T-helper 22 cell (primary cell): ENCODE data around the gene ITCH.
"Not testable (repeated sequence)": the region's sequence is repeated elsewhere in the genome, so short reads cannot be mapped to it uniquely, and the experiment has no call there.

Experiments used
- DNase-seq: peaks from one replicate; pipeline ENCODE4 v3.0.0-alpha.2; 2020; ENCODE audit warnings: low read depth

ITCH gene

DNA sequence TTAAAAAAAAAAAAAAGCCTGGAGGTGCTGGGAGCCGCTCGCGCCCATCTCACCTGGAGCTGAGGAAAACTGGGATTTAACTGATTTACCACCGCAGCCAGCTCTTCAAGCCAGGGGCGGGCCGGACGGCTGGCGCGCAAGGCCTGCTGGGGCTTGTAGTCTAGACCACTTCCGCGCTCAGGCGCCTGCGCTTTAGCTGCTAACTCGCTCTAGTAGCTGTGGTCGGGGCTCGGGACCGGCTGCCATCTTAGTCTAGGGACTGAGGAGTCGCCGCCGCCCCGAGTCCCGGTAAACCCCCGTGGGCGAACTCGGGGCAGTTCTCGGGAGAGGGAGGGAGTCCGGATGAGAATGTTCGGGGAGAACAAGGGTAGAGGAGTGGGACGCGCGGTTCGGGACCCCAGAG, at the start of gene ITCH:
TSS of gene ITCH (plus strand) at position 212 of the 403 bp plus-strand sequence. CDS start 30,539 bp downstream, outside the sequence.
- peak; percentile 84 for DNase-seq

DNA sequence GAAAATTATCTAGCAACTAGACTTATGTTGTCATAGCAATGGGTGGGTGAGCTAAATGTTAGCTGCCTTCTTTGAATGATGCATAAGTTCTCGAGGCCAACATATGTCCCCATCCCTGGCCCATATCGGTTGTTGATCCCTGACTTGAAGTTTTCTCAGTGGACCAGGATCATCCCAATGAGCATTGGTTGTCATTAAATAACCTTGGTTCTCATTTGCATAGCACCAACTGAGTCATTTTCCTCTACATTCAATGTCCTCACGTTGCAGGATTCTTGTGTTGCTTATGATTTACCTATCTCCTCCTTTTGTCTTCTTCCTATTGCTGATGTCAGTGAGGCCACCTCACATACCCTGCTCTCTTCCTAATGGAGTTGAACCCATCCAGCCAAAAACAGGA, 47.8 kb upstream of the ITCH start:
- DNase-seq, result no peak

DNA sequence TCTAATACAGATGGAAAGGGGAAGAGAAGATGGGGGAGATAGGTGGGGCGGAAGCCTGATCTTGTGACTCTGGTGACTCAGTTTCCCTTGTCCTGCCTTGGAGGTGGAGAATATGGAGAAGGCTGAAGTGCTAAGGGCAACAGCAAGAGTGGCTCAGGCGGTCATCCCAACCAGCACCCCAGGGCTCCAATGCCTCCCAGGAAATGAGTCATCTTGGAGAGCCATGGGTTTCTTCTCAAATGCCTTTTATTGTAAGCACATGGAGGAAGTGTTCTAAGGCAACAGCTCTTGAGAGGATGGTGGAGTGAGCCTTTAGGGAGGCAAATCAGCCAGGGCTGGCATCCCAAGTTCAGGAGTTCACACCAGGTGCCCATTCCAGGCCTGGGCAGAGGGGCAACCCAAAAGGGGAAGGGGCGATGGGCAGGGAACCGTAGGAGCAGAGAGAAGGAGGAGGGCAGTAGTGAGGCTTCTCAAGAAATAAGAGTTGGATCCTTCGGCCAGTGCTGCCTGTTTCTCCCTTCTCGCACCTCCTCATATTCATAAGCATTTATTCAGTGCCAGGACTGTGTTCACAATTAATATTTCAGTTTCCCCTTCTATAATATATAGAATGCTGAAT, 46.8 kb upstream of the ITCH start:
- no peak for DNase-seq

DNA sequence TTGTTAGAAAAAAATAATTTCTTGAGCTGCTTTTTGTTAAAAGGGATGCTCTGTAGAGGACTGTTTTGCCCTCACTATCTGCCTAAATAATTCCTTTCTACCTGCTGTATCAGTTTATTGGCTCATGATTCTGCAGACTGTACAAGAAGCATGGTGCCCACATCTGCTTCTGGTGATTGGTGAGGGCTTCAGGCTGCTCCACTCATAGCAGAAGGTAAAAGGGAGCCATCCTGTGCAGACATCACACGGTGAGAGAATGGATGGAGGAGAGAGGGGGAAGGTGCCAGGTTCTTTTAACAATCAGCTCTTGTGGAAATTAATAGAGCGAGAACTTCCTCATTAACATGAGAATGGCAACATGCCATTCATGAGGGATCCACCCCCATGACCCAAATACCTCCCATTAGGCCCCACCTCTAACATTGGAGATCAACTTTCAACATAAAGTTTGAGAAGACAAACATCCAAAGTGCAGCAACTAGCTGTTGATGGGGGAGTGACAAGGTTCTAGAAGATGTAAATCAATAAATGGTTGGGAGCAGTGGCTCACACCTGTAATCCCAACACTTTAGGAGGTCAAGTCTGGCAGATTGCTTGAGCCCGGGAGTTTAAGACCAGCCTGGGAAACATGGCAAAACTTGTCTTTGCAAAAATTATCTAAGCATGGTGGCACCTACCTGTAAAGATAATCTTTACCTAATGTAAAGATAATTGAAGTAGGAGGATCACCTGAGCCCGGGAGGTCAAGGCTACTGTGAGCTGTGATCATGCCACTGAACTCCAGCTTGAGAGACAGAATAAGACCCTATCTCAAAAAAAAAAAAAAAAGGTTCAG, 44.2 kb upstream of the ITCH start:
- no peak for DNase-seq

DNA sequence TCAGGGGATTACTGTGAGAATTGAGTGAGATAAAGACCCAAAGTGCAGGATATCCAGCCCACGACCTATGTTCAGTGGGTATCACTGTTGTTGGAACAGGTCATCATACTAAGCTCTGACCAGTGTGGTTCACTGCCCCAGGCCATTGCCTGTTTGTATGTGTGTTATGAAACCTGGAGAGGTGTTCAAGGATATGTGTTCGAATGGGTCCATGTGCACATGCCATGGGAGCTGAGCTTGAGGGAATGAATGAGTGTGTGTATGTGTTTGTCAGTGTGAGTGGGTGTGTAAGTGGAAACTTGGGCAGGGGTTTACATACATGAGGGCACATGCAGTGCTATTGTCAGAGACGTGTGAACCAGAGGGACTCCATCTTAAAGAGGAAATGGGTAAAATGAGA, 42.2 kb upstream of the ITCH start:
- no peak for DNase-seq

DNA sequence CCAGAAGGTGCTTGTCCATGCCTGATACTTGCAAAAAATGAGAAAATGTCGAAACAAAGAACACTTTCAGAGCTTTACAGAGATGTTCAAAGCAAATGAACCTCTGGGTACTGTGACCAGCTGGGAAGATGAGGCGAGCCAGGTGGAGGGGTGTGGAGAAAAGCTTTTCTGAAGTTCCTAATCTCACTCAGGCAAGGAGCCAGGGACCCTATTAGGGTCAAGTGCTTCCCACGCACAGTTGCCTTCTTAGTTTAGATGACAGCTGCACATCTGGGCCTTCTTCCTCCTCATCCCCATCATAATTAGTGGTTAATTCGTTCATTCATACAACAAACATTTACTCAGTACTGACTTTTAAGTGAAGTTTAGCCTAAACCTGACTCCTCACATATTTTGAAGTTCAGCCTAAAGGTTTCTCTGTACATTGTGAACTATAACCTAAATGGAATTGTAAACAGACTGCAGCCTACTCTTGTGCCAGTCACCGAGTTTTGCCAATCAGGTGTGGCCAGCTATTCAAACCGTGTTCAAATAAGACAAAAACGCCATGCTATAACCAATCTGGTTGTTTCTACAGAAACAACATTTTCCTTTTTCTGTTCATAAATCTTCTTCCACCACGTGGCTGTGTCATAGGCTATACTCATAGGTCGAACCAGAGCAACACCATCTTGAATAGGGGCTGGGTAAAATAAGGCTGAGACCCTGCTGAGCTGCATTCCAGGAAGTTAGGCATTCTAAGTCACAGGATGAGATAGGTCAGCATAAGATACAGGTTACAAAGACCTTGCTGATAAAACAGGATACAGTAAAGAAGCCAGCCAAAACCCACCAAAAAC, 40.6 kb upstream of the ITCH start:
- DNase-seq, result no peak

DNA sequence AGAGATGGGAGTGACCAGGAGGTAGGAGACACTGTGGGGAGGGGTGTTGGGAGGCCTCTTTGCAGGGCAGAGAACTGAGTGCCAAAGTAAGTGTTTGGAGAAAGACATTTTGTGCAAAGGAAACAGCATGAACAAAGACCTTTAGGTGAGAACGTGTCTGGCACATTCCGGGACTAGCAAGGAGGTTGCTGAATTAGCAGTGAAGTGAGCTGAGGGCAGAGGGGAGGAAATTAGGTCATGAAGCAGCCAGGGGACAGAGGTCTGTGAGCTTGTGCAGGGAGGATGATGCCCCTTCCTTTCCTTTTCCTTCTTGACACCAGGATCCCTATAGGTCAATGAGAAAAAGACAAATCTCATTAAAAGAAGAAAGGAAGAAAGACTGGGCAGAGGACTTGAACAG, 38.5 kb upstream of the ITCH start:
- no peak for DNase-seq

DNA sequence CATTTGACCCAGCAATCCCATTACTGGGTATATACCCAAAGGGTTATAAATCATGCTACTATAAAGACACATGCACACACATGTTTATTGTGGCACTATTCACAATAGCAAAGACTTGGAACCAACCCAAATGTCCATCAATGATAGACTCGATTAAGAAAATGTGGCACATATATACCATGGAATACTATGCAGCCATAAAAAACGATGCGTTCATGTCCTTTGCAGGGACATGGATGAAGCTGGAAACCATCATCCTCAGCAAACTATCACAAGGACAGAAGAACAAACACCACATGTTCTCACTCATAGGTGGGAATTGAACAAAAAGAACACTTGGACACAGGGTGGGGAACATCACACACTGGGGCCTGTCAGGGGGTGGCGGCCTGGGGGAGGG, 34.9 kb upstream of the ITCH start:
- DNase-seq, result not testable (repeated sequence)

DNA sequence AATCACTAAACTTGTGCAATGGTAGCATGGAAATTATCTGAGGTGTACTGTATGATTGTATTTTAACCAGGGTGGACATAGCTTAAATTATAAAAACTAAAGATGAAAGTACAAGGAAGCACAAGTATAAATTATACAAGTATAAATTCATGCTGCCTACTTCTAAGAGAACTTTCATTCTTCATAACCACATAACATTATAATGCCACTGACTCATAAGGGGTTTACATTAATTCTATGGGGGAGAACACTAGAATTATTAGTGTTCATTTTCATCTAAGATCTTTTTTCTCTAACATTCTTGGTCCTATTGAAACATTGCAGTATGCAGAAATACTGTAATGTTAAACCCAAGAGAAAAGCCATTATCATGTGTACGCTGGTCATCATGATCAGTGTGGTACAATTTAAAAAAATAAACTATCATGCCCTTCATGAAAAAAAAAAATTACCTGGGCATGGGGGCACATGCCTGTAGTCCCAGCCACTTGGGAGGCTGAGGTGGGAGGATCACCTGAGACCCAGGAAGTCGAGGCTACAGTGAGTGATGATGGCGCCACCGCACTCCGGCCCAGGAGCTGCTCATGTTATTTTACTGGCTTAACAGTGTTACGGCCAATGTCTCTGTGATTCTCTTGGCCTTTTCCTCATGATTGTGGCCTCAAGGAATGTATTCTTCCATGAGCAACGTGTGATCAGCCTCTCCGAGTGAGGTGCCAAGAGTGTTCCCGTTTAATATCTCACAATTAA, 34.0 kb upstream of the ITCH start:
- DNase-seq, result no peak

DNA sequence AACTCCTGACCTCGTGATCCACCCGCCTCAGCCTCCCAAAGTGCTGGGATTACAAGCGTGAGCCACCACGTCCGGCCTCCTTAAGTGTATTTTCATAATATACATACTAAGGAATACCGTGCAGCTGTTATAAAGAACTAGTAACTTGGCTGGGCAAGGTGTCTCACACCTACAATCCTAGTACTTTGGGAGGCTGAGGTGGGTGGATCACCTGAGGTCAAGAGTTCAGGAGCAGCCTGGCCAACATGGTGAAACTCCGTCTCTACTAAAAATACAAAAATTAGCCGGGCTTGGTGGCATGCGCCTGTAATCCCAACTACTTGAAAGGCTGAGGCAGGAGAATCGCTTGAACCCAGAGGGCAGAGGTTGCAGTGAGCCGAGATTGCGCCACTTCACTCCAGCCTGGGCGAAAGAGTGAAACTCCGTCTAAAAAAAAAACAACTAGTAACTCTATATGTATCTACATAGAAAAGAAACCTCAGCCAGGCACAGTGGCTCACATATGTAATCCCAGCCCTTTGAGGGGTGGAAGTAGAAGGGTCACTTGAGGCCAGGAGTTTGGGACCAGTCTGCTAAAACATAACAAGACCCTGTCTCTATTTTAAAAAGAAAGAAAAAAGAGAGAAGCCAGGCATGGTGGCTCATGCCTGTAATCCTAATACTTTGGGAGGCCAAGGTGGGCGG, 32.1 kb upstream of the ITCH start:
- DNase-seq, result not testable (repeated sequence)

DNA sequence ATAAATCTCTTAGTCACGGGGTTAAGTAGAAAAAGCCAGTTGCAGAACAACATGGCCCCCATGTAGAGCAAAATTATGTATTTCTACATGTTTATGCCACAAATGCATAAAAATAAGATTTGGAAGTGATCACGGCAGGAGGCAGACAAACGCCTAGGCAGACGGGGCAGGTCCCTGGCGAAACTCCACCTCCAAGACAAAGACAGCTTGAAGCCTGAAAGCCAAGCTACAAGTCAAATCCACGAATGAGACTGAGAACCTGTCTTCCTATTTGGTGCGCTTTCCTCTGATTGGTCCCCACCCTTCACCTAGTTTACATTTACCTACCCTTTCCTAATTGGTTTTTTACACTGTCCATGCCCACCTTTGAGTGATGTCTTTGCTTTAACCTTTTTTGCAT, 31.2 kb upstream of the ITCH start:
- DNase-seq, result no peak

DNA sequence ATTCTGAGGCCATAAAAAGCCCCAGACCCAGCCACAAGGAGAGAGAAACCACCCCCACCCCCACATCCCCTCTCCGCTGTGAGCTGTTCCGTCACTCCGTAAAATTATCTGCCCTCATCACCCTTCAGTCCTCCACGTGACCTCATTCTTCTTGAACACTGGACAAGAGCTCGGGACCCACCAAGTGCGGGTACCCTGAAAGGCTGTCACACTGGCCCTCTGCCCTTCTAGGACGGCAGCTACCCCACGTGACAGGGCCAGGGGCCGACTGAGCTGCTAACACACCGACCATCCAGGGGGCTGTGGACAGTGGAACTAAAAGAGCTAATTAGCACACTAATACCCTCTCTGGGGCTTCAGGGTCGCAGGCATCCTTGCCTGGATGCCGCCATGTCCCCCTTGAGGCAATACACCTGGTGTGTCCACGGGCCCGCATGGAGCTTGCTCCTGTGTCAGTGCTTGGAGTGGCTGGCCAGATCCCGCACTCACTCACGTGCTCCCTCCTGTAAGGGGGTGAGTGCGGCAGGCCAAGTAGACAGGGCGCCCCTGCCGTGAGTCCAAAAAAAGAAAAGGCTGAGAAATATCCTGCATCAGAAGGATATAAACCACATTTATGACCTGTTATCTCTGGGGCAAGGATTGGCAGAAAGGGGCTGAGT, 30.7 kb upstream of the ITCH start:
- no peak for DNase-seq

DNA sequence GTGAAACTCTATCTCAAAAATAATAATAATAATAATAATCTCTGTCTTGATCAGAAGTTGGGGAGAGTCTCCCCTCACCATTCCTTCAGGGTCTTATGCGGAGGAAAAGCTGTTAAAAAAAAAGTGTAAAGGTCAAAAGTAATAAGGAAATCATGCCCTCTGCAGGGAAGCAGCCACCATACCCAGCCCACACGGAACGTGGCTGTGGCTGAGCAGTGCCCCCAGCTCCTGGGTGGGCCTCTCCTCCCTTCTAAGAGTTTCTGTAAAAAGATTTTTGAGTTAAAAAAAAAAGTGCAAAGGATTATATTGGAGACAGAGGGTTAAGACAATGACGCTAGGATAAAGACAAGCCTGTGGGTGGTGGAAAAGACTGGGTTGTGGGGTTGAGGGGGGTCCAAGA, 29.3 kb upstream of the ITCH start:
- no peak for DNase-seq

DNA sequence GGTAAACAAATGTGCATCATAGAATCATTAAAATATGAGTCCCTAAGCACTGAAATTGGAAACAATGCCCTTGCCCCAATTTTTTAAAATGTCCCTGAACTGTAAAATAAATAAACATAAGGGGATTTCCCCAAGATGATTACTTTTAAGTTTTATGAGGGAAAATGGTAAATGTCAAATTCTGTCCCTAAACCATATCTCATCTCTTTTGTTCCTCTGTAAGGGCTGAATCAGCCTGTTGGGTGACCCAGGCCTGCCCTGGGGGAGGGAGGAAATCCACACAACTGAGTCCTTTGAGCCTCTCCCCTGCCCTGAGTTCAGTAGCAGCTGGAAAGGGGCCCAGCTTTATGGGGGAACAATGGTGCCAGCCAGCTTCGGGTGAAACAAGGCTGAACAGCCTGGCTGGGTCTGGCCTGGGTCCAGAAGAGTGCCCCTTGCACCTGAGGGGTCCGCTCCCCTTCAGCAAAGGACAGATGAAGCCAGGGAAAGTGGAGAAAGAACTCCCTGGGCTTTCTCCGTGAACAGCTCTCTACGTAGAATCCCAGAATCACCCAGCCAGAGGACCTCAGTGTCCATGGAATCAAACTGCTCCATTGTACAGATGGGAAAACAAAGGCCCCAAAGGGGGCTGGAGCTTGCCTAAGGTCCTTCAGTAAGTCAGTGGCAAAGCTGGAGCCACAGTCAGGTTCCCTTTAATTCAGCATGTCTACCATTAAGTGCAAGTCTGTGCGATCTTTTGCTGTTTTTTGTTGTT, 28.2 kb upstream of the ITCH start:
- no peak for DNase-seq

DNA sequence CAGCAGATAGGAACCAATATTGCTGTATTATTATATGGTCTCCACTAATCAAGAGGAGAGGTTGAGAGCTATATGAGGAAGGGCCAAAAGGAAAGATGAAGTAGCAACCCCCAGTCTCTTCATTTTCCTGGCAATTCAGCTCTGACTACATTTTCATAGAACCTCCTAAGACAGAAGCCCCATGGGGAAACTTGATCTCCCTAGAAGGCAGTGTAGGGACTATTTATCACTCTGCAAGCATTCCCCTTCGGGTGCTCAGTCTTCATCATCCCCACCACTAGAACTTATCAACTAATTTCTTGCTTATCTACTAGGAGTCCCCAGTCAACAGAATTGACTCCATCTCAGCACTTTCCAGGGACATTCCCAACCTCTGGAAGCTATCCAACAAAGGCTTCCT, 25.5 kb upstream of the ITCH start:
- DNase-seq, result no peak

DNA sequence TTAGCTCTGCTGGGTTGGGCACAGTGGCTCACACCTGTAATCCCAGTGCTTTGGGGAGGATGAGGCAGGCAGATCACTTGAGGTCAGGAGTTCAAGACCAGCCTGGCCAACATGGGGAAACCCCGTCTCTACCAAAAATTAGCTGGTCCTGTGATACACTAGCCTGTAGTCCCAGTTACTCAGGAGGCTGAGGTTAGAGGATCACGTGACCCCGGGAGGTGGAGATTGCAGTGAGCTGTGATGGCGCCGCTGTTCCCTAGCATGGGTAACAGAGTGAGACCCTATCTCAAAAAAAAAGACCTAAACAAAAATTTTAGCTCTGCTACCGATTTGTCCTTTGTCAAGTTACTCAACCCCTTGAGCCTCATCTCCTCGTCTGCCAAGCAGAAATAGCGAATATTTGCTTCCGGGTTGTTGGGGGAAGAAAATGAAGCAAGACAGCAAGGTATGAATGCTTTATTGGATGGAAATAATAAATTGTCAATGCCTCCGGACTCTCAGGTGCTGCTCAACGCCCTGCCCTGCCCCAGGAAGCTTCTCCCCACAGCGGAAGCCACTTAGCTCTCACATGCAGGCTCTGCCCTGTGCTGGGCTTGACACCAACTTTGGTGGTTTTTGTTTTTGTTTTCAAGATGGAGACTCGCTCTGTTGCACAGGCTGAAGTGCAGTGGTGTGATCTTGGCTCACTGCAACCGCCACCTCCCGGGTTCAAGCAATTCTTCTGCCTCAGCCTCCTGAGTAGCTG, 24.9 kb upstream of the ITCH start:
- DNase-seq, result no peak

DNA sequence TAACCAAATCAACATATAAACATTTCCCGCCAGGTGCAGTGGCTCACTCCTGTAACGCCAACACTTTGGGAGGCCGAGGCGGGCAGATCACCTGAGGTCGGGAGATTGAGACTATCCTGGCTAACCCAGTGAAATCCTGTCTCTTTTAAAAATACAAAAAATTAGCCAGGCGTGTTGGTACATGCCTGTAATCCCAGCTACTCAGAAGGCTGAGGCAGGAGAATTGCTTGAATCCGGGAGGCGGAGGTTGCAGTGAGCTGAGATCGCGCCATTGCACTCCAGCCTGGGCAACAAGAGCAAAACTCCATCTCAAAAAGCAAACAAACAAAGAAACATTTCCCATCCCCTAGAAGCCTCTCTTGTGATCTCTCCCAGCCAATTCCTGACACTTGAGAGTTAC, 22.3 kb upstream of the ITCH start:
- not testable (repeated sequence) for DNase-seq

DNA sequence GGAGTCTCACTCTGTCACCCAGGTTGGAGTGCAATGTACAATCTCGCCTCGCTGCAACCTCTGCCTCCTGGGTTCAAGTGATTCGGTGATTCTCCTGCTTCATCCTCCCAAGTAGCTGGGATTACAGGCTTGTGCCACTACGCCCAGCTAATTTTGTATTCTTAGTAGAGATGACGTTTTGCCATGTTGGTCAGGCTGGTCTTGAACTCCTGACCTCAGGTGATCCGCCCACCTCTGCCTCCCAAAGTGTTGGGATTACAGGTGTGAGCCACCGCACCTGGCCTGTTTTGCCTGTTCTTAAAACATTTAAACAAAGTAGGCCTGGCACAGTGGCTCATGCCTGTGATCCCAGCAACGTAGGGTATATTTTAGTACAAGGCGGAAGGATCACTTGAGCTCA, 21.9 kb upstream of the ITCH start:
- DNase-seq, result not testable (repeated sequence)

DNA sequence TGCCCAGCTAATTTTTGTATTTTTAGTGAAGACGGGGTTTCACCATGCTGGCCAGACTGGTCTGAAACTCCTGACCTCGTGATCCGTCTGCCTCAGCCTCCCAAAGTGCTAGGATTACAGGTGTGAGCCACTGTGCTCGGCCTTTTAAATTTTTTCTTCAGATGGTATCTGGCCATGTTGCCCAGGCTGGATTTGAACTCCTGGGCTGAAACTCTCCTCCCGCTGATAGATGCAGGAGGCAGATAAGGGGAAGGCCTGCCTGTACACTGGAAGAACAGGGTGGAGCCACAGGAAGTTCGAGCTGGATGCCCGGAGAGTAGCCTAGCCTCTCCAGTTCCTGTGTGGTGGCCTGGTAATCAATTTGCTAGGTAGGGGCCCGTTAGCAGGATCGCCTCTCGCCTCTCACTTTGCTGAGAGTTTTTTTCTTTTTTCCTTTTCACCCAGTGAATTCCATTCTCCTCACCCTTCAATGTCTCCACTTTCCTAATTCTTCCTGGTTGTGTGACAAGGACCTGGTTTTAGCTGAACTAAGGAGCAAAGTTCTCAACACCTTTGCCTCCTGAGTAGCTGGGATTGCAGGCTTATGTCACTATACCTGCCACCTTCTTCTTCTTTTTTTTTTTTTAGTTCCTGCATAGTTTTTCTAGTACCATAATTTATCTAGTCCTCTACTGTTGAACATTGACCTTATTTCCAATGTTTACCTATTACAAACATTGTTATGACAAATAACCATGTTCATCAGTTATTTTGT, 19.4 kb upstream of the ITCH start:
- no peak for DNase-seq
